LNCaP clone FGC (cell line): ENCODE measurements around the gene FAM221B.

Experiments used
- DNase-seq: peaks from one replicate; pipeline ENCODE4 v3.0.0-alpha.2; 2011; ENCODE audit warnings: low read depth
- H3K4me3 ChIP-seq: 2 replicates; pipeline ENCODE4 v1.5.1; 2011; ENCODE audit warnings: mild to moderate bottlenecking, low read depth, low read length, control low read depth
- CTCF ChIP-seq: IDR thresholded peaks from 2 replicates; pipeline ENCODE4 v1.5.1; 2012; ENCODE audit warnings: mild to moderate bottlenecking; ENCODE audit not compliant: control insufficient read depth, insufficient read depth; ENCODE audit errors: extremely low read depth

The FAM221B gene

GRCh38 chr9:35841645-35841900 lies 13.0 kb upstream of the FAM221B start:
- H3K4me3 ChIP-seq = no peak overlapping the region
- no peak for DNase-seq

DNA sequence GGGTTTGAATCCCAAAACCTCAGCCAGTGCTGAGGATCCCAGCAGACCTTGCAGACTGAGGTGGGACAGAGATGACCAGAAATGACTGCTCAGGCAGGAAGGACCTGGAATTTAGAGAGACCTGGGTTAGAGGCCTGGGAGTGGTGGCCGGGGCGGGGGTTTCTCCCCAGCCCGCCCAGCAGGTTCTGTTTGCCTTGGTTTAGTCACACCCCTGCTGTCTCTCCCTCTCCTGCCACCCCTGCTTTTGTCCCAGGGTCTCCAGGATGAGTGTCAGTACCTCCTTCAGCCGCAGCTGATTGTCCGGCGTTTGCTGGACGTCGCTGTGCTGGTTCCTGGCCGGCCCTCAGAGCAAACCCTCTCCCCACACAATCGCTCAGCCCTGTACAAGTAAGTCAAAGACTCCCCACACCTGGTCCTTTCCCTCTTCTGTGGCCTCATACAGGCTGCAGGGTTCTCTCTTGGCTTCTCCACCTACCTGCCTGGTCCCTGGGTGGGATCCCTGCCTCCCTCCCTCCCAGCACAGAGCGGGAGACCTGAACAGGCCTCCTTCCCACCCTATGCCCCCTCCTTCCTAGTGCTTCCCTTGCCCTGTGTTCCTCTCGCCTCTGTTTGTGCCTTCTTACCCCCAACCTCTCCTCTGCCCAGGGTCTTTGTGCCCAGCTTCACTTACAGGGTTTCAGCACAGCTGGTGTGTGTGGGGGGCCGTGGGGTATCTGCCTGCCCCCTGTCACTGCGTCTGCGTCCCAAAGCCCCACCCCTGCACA lies 12.5 kb upstream of the FAM221B start:
- no peak overlapping the region for H3K4me3 ChIP-seq
- no peak for TF ChIP-seq CTCF
- no peak for DNase-seq

More at GRCh38 chr9:35841645-35841900, 13.0 kb upstream of the FAM221B start:
- no peak for TF ChIP-seq CTCF

DNA sequence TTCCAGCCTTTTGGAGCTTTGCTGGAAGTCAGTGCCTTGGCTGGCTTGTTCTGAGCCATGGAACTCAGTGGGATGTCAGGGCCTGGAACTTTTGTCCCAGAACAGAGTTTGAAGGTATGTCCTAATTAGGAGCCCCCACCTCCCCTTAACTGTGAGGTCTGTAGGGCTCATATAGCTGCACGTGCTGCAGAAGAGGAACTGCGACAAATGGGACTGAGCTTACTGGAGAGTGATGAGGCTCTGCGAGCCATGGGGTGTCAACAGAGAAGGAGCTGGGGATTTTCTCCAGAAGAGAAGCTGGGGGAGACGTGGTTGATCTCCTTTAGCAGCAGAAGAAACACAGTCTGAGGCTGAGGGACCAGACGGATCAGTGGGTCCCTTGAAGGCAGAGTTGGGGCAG lies 11.4 kb upstream of the FAM221B start:
- DNase-seq = no peak
- TF ChIP-seq CTCF = no peak
- no peak overlapping the region for H3K4me3 ChIP-seq

- no peak for DNase-seq
- TF ChIP-seq CTCF = no peak
- no peak overlapping the region for H3K4me3 ChIP-seq
These were observed 8.1 kb upstream of the FAM221B start for GRCh38 chr9:35836595-35836994.

GRCh38 chr9:35835766-35836165 lies 7.2 kb upstream of the FAM221B start:
- no peak for DNase-seq
- TF ChIP-seq CTCF = no peak
- H3K4me3 ChIP-seq = no peak overlapping the region

- peak; percentile 66 for DNase-seq
- H3K4me3 ChIP-seq = no peak overlapping the region
- TF ChIP-seq CTCF = peak; percentile 23; the same call in 1 of the 2 replicates
These were observed 6.7 kb upstream of the FAM221B start for GRCh38 chr9:35835216-35835632.
